B cell (primary cell): Measurements from ENCODE around the gene SMPD3. TPM values are rescaled to one million over a fixed set of nuclear protein-coding genes. Genes with fewer than 3 reads are reported as not detected.

ENCODE experiments used
- ATAC-seq: fragments of 200-7000 bp; cut with Tn5 transposase; one replicate; pipeline ENCODE4 v1.10.0; 2021; ENCODE audit warnings: low read depth, mild to moderate bottlenecking, moderate number of reproducible peaks, moderate library complexity
- CTCF ChIA-PET: fragments of 350-600 bp; sonication (Branson Sonifier 250); formaldehyde crosslinking; loops from one replicate; lab custom pipeline; 2021; ENCODE audit warnings: antibody characterized with exemption, inconsistent platforms; lab: Charles Lee
- POLR2A ChIA-PET: fragments of 350-600 bp; sonication (Branson Sonifier 250); formaldehyde crosslinking; loops from one replicate; lab custom pipeline; 2021; ENCODE audit warnings: antibody characterized with exemption; lab: Charles Lee
- DNase-seq: peaks from one replicate; pipeline ENCODE4 v3.0.0; 2013
- H2AFZ ChIP-seq: 2 replicates; pipeline ENCODE4 v1.6.1; 2012; ENCODE audit warnings: mild to moderate bottlenecking, low read depth, low read length; ENCODE audit not compliant: insufficient read depth, poor library complexity, severe bottlenecking
- H3K27ac ChIP-seq, 2 donors: 1 replicate in 1 of 2; 2 replicates in 1 of 2; pipeline ENCODE4 v1.5.1; 2012 to 2013; ENCODE audit warnings: low read length in 2 of 2, mild to moderate bottlenecking in 2 of 2, moderate library complexity in 1 of 2
- H3K27me3 ChIP-seq, 4 experiments: fragments of 200-600 bp in 1 of 4; sonication (generic) in 1 of 4; replicated peaks in 1 of 4; 1 replicate in 2 of 4; 2 replicates in 2 of 4; pipeline versions ENCODE4 v1.6.1 to v1.7.0; 2013 to 2016; ENCODE audit warnings: low read length in 3 of 4, mild to moderate bottlenecking in 2 of 4, mixed read lengths in 1 of 4, moderate library complexity in 1 of 4; ENCODE audit not compliant: insufficient read depth in 4 of 4, control insufficient read depth in 3 of 4; ENCODE audit errors: control extremely low read depth in 1 of 4
- H3K36me3 ChIP-seq, 2 experiments: replicated peaks in 1 of 2; 1 replicate in 1 of 2; 2 replicates in 1 of 2; pipeline versions ENCODE4 v1.6.1 to v1.7.1; 2013; ENCODE audit warnings: low read length in 1 of 2; ENCODE audit not compliant: insufficient read depth in 2 of 2, control insufficient read depth in 1 of 2; ENCODE audit errors: control extremely low read depth in 1 of 2, extremely low read depth in 1 of 2
- H3K4me1 ChIP-seq, 2 donors: fragments of 200-600 bp in 1 of 2; sonication (generic) in 1 of 2; 1 replicate in 1 of 2; 2 replicates in 1 of 2; pipeline versions ENCODE4 v1.5.1 to v1.6.1; 2013 to 2017; ENCODE audit warnings: low read length in 2 of 2; ENCODE audit not compliant: control insufficient read depth in 2 of 2, insufficient read depth in 2 of 2
- H3K4me2 ChIP-seq: replicated peaks from 2 replicates; pipeline ENCODE3; 2012; ENCODE audit warnings: mild to moderate bottlenecking, low read depth, low read length; ENCODE audit not compliant: poor library complexity, severe bottlenecking
- H3K4me3 ChIP-seq, 5 experiments: fragments of 200-600 bp in 1 of 5; sonication (generic) in 1 of 5; 1 replicate in 3 of 5; 2 replicates in 2 of 5; pipeline versions ENCODE4 v1.5.1 to v1.7.0; 2011 to 2016; ENCODE audit warnings: low read length in 4 of 5, mild to moderate bottlenecking in 4 of 5, low read depth in 2 of 5, control low read depth in 1 of 5, moderate library complexity in 1 of 5; ENCODE audit not compliant: insufficient read depth in 1 of 5; ENCODE audit errors: control extremely low read depth in 1 of 5, extremely low read depth in 1 of 5
- H3K79me2 ChIP-seq: fragments of 200-600 bp; sonication (generic); one replicate; pipeline ENCODE4 v1.6.0; 2016; ENCODE audit warnings: low read length; ENCODE audit not compliant: control insufficient read depth, insufficient read depth
- H3K9ac ChIP-seq: fragments of 200-600 bp; sonication (generic); 2 replicates; pipeline ENCODE4 v1.6.1; 2017; ENCODE audit warnings: mild to moderate bottlenecking, low read length, moderate library complexity
- H3K9me3 ChIP-seq, 3 donors: one replicate each; pipeline versions ENCODE4 v1.6.1 to v1.7.1; 2013; ENCODE audit warnings: low read length in 2 of 3; ENCODE audit not compliant: control insufficient read depth in 2 of 3, insufficient read depth in 1 of 3; ENCODE audit errors: control extremely low read depth in 1 of 3
- H4K20me1 ChIP-seq: 2 replicates; pipeline ENCODE4 v1.6.0; 2012; ENCODE audit warnings: mild to moderate bottlenecking, low read length; ENCODE audit not compliant: insufficient read depth, control insufficient read depth, poor library complexity, severe bottlenecking
- H3K27ac Mint-ChIP-seq: one replicate; pipeline ENCODE4 v1.8.0; 2021; ENCODE audit warnings: mixed read lengths
- H3K27me3 Mint-ChIP-seq: one replicate; pipeline ENCODE4 v1.8.0; 2021; ENCODE audit warnings: mixed read lengths
- H3K4me1 Mint-ChIP-seq: one replicate; pipeline ENCODE4 v1.8.0; 2021; ENCODE audit warnings: mixed read lengths
- H3K4me3 Mint-ChIP-seq: one replicate; pipeline ENCODE4 v1.8.0; 2021; ENCODE audit warnings: mixed read lengths
- H3K9me3 Mint-ChIP-seq: one replicate; pipeline ENCODE4 v1.8.0; 2022; ENCODE audit warnings: mixed read lengths; ENCODE audit not compliant: insufficient read depth
- EZH2 ChIP-seq: IDR thresholded peaks from 2 replicates; pipeline ENCODE4 v1.6.1; 2012; ENCODE audit warnings: borderline replicate concordance, low read depth, mild to moderate bottlenecking, moderate library complexity, low read length; ENCODE audit not compliant: insufficient read depth, poor library complexity, severe bottlenecking
- WGBS: methylation state at CpG from one replicate; pipeline ENCODE4 v1.1.5; 2013; ENCODE audit warnings: missing lambda C conversion rate; ENCODE audit not compliant: insufficient coverage; 5-methylcytosine and 5-hydroxymethylcytosine counted together
- intact Hi-C: fragments of 100-400 bp; cut with micrococcal nuclease; formaldehyde crosslinking; loops from one replicate; pipeline ENCODE4 v1.10.0; 2022
- polyA plus RNA-seq: library from polyadenylated mRNA; depleted of rRNA; stranded (reverse); fragments of >200 nt; gene quantifications from 2 replicates; pipeline ENCODE4 v1.2.3, GENCODE V29; 2012
- total RNA-seq, 2 donors: library from RNA; stranded (reverse); fragments of 120-200 nt in 1 of 2; gene quantifications; 1 replicate in 1 of 2; 2 replicates in 1 of 2; pipeline versions ENCODE4 v1.2.3 to v1.2.4, GENCODE V29; 2013 to 2022
- TF ChIP-seq, protein P1 (sequence below): fragments of 200-600 bp; IDR thresholded peaks from one replicate; pipeline ENCODE4 v1.8.0; 2022; ENCODE audit warnings: antibody characterized with exemption, mild to moderate bottlenecking

SMPD3 gene
- total and polyA plus RNA-seq, 2 donors (not counting 1 experiment from before 2014, with no cell fraction given) = 1.2 to 2.8 TPM

DNA sequence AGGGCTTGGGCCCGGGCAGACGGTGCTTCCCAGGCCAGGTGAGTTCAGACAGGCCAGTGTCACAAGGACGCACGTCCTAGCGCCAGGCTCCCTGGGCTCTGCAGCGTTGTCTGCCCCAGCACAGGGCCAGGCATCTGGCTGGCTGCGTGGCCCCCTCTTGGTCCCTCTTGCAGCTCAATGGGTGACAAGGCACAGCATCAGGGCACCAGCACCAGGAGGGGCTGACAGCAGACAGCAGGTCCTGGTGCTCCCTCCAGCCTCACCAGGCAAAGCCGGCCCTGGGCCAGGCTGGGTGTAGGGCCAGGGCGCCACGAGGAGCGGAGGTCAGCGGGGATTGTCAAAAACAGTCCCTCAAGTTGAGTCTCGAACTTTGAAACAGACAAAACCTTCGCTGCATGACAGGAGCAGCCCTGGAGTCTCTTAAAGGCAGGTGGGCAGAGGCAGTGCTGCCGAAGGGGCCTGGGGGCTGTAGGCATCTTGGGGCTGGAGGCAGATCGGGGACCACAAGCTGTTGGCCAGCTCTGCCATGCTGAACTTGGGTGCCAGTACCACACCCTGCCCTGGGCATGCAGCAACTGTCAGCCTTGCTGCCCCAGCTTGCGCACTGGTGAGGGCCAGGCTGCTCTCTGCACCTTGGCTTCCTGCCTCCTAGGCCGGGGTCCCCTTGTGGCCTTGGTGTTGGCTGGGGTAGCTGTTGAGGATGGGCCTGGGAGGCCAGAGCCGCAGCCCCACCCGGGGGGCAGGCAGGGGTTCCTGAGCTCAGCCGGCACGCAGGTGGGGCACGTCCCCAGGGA is 88.7 kb downstream of the SMPD3 start:
- Mint-ChIP-seq H3K9me3 (no peaks in the 10 kb centered on the region), H3K27ac (no peak overlapping the region), H3K4me3 (no peak overlapping the region), H3K4me1 (peaks cover 21% of the 10 kb centered on the region), H3K27me3 (no peaks in the 10 kb centered on the region)
- no peaks in the 10 kb centered on the region for H3K79me2 ChIP-seq
- H4K20me1 ChIP-seq = peaks cover 8% of the 10 kb centered on the region
- no peak overlapping the region for H2AFZ ChIP-seq
- H3K4me1 ChIP-seq = peaks cover 15 to 20% of the 10 kb centered on the region in 2 donors
- DNase-seq = no peak
- no peak for TF ChIP-seq EZH2
- TF ChIP-seq, protein P1, sequence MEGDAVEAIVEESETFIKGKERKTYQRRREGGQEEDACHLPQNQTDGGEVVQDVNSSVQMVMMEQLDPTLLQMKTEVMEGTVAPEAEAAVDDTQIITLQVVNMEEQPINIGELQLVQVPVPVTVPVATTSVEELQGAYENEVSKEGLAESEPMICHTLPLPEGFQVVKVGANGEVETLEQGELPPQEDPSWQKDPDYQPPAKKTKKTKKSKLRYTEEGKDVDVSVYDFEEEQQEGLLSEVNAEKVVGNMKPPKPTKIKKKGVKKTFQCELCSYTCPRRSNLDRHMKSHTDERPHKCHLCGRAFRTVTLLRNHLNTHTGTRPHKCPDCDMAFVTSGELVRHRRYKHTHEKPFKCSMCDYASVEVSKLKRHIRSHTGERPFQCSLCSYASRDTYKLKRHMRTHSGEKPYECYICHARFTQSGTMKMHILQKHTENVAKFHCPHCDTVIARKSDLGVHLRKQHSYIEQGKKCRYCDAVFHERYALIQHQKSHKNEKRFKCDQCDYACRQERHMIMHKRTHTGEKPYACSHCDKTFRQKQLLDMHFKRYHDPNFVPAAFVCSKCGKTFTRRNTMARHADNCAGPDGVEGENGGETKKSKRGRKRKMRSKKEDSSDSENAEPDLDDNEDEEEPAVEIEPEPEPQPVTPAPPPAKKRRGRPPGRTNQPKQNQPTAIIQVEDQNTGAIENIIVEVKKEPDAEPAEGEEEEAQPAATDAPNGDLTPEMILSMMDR = no peak
- ChIA-PET POLR2A (no interaction called here), CTCF (interaction anchor here (1.4 kb wide), 1 partner anchor 151 kb away, joined by 4 read pairs; no protein-coding TSS in a partner anchor)
- H3K36me3 ChIP-seq = peaks cover 0 to 29% of the 10 kb centered on the region in 2 experiments
- H3K9me3 ChIP-seq = peaks cover 0 to 3% (median 0%) of the 10 kb centered on the region in 3 donors
- H3K4me2 ChIP-seq = no peak overlapping the region
- WGBS = 90% methylated on average over 21 of the region's 23 CpGs
- no peak overlapping the region for H3K9ac ChIP-seq
- no peak overlapping the region for H3K27ac ChIP-seq
- H3K27me3 ChIP-seq = no peaks in the 10 kb centered on the region
- intact Hi-C loops = no loop called here
- ATAC-seq = no peak
- no peak overlapping the region for H3K4me3 ChIP-seq

- ATAC-seq (no peak), DNase-seq (no peak)
- no peak overlapping the region for H3K4me3 ChIP-seq
Measured at GRCh38 chr16:68358951-68359350, 89.4 kb downstream of the SMPD3 start.

More at GRCh38 chr16:68358951-68359350, 89.4 kb downstream of the SMPD3 start:
- H3K27ac ChIP-seq = no peak overlapping the region
- WGBS = 97% methylated on average over 13 of the region's 13 CpGs
- no peak overlapping the region for H3K27ac Mint-ChIP-seq
- H3K27me3 ChIP-seq = no peaks in the 10 kb centered on the region
- no peak overlapping the region for H3K9ac ChIP-seq
- H3K4me1 ChIP-seq = peaks cover 15 to 18% of the 10 kb centered on the region in 2 donors
- no peaks in the 10 kb centered on the region for H3K79me2 ChIP-seq
- H3K27me3 Mint-ChIP-seq = no peaks in the 10 kb centered on the region
- H2AFZ ChIP-seq = no peak overlapping the region
- no peak overlapping the region for H3K4me2 ChIP-seq
- TF ChIP-seq EZH2 = no peak
- TF ChIP-seq, protein P1 = no peak
- intact Hi-C loops = no loop called here
- POLR2A ChIA-PET = no interaction called here
- H3K9me3 ChIP-seq = peaks cover 0 to 3% (median 0%) of the 10 kb centered on the region in 3 donors
- peaks cover 8% of the 10 kb centered on the region for H4K20me1 ChIP-seq
- no peaks in the 10 kb centered on the region for H3K9me3 Mint-ChIP-seq
- peaks cover 0 to 34% of the 10 kb centered on the region in 2 experiments for H3K36me3 ChIP-seq
- H3K4me1 Mint-ChIP-seq = peaks cover 18% of the 10 kb centered on the region
- CTCF ChIA-PET = no interaction called here
- H3K4me3 Mint-ChIP-seq = no peak overlapping the region
